Adrenal gland (tissue), 12 donors: Measurements from ENCODE around the gene BACH1. TPM values are rescaled to one million over a fixed set of nuclear protein-coding genes. Genes with fewer than 3 reads are reported as not detected.
A peak's percentile ranks its signal among the peaks of the same experiment; 100 is the strongest.

Experiments
- DNase-seq, 7 donors: peaks; one replicate each; pipeline ENCODE4 v3.0.0-alpha.2; 2019 to 2020
- H3K27ac ChIP-seq, 5 donors: fragments of 200-600 bp; sonication (generic) in 4 of 5; 1 replicate in 3 of 5; 2 replicates in 2 of 5; pipeline versions ENCODE4 v1.5.1 to v1.8.0; 2016 to 2020; ENCODE audit warnings: mild to moderate bottlenecking in 1 of 5
- H3K27me3 ChIP-seq: fragments of 200-600 bp; 2 replicates; pipeline ENCODE4 v1.8.0; 2021
- H3K36me3 ChIP-seq, 2 donors: fragments of 200-600 bp; replicated peaks in 1 of 2; 1 replicate in 1 of 2; 2 replicates in 1 of 2; pipeline versions ENCODE4 v1.5.1 to v1.8.0; 2018 to 2022
- H3K4me1 ChIP-seq, 2 donors: fragments of 200-600 bp; replicated peaks in 1 of 2; 1 replicate in 1 of 2; 2 replicates in 1 of 2; pipeline versions ENCODE4 v1.5.1 to v1.8.0; 2018 to 2021
- H3K4me3 ChIP-seq, 4 donors: fragments of 200-600 bp; sonication (generic) in 3 of 4; one replicate each; pipeline ENCODE4 v1.5.1; 2016 to 2018
- H3K9me3 ChIP-seq, 3 donors: fragments of 200-600 bp; sonication (generic) in 1 of 3; replicated peaks in 1 of 3; 1 replicate in 2 of 3; 2 replicates in 1 of 3; pipeline versions ENCODE4 v1.5.1 to v1.8.0; 2016 to 2021
- POLR2A ChIP-seq, 2 donors: fragments of 450-650 bp; IDR thresholded peaks; one replicate each; pipeline ENCODE4 v1.6.1; 2017; ENCODE audit warnings: antibody characterized with exemption in 2 of 2, mild to moderate bottlenecking in 2 of 2, moderate library complexity in 1 of 2
- WGBS, 4 donors: extraction: QIAGEN DNeasy Blood & Tissue Kit in 2 of 4; methylation state at CpG; one replicate each; pipeline versions ENCODE4 v1.1.5 to v1.1.7; 2013 to 2017; 5-methylcytosine and 5-hydroxymethylcytosine counted together
- intact Hi-C, 2 donors: fragments of 100-400 bp; cut with DNase I; formaldehyde crosslinking; loops; one replicate each; pipeline versions ENCODE4 v1.14.1 to v1.15.0; 2022 to 2023
- polyA plus RNA-seq, 3 donors: library from polyadenylated mRNA; stranded (reverse); fragments of 200-250 nt in 2 of 3; fragments of 350-450 nt in 1 of 3; fragmentation: Illumina TruSeq in 1 of 3; extraction: RNeasy Lipid Tissue Mini Kit (QIAGEN cat#74804) in 1 of 3; gene quantifications; one replicate each; pipeline ENCODE4 v1.2.3, GENCODE V29; 2013 to 2014
- total RNA-seq, 9 donors: library from RNA; depleted of rRNA in 4 of 9; stranded (reverse); fragments of >200 nt in 4 of 9; fragments of 120-200 nt in 1 of 9; fragmentation: NEBNext Ultra II Directional in 1 of 9; extraction: Animal tissue kit (Norgen Biotek cat#: 25700) in 1 of 9; gene quantifications; one replicate each; pipeline versions ENCODE4 v1.1.0 to v1.2.4, GENCODE V29; 2013 to 2023
- TF ChIP-seq, protein P1 (sequence below), 6 experiments: fragments of 450-650 bp in 4 of 6; fragments of 200-600 bp in 2 of 6; sonication (generic) in 1 of 6; IDR thresholded peaks; 1 replicate in 5 of 6; 2 replicates in 1 of 6; pipeline versions ENCODE4 v1.5.1 to v1.8.0; 2016 to 2021; ENCODE audit warnings: antibody characterized with exemption in 6 of 6, mild to moderate bottlenecking in 2 of 6, moderate library complexity in 1 of 6
- donor health status: healthy with polysubstance abuse.
- donor health status: Bipolar disorder and iron deficiency.
- donor health status: DM: yes; HTN: yes; CAD: no.
- donor health status: DM: no; HTN: no; CAD: no.
- donor health status: DM: no; HTN: no; CAD: no.
- donor health status: DM: yes; HTN: yes; CAD: no.

Gene BACH1
- total and polyA plus RNA-seq, 12 donors: 5.1 to 61.2 (median 38.6) TPM

DNA sequence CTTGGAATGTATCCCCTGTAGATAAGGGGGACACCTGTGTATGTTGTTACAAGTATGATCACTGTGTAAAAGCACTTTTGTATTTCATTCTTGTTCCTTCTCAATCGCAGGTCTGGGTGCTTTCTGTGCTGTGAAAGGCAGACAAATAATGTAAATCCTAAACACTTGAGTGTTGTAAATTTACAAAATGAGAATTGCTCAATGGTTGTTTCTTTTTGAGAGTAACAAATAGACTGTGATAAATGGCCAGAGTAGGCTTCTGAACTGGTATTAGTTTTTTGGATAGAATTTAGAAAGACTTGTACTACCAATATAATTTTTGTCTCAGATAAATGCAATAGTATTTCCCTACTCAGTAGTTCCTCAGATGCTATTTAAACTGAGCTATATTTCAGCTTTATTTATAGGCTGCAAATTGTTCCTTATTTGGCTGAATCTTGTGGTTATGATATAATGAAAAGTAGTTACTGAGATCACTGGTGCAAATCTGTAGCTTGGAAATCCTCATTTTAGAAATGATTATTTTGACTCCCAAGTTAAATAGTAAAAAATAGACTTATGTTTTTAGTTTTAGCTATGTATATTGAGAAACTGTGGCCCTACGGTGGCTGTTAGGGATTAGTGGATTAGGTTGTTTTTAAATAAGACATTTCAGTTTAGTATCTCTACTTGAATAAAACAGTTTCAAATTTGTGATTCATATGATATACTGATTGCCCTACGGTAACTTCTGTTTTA is 9.2 kb downstream of the BACH1 start:
- Histone ChIP-seq H3K27ac (peak overlapping the region in 2 of 5 donors; percentile 1 to 20), H3K4me1 (peaks cover 33 to 66% of the 10 kb centered on the region in 2 donors), H3K9me3 (no peaks in the 10 kb centered on the region), H3K4me3 (no peak overlapping the region), H3K27me3 (no peaks in the 10 kb centered on the region), H3K36me3 (no peaks in the 10 kb centered on the region)
- WGBS, 4 donors: 56 to 71% (median 62%) methylated on average over 3 of the region's 3 CpGs
- TF ChIP-seq, protein P1, sequence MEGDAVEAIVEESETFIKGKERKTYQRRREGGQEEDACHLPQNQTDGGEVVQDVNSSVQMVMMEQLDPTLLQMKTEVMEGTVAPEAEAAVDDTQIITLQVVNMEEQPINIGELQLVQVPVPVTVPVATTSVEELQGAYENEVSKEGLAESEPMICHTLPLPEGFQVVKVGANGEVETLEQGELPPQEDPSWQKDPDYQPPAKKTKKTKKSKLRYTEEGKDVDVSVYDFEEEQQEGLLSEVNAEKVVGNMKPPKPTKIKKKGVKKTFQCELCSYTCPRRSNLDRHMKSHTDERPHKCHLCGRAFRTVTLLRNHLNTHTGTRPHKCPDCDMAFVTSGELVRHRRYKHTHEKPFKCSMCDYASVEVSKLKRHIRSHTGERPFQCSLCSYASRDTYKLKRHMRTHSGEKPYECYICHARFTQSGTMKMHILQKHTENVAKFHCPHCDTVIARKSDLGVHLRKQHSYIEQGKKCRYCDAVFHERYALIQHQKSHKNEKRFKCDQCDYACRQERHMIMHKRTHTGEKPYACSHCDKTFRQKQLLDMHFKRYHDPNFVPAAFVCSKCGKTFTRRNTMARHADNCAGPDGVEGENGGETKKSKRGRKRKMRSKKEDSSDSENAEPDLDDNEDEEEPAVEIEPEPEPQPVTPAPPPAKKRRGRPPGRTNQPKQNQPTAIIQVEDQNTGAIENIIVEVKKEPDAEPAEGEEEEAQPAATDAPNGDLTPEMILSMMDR (IDR thresholded peaks at IDR 0.05): no peak
- no peak for TF ChIP-seq POLR2A (IDR thresholded peaks at IDR 0.05)
- DNase-seq: no peak
- intact Hi-C loops: no loop called here

DNA sequence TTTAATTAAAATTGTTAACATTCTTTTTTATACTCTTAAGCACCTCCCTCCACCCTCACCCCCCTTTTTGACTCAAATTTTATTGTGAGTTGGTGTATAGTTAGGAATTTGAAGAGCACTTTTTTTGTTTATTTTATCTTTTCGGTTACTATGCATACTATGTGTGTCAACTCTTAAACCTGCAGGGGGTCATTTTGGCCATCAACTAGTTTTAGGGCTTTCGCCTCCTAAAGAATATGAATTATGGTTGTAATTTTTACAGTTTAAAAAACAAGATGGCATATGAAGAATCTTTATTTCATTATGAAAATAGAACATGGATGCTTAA is 9.7 kb downstream of the BACH1 start:
- no peaks in the 10 kb centered on the region for H3K27me3 ChIP-seq
- H3K9me3 ChIP-seq: no peaks in the 10 kb centered on the region
- TF ChIP-seq, protein P1 (IDR thresholded peaks at IDR 0.05): no peak
- no peak for TF ChIP-seq POLR2A (IDR thresholded peaks at IDR 0.05)
- H3K36me3 ChIP-seq: no peaks in the 10 kb centered on the region
- no peak overlapping the region for H3K27ac ChIP-seq
- no peak for DNase-seq
- peaks cover 33 to 63% of the 10 kb centered on the region in 2 donors for H3K4me1 ChIP-seq
- H3K4me3 ChIP-seq: no peak overlapping the region
- intact Hi-C loops: no loop called here
- 95 to 100% (median 97%) methylated on average over 2 of the region's 2 CpGs for WGBS, 4 donors

DNA sequence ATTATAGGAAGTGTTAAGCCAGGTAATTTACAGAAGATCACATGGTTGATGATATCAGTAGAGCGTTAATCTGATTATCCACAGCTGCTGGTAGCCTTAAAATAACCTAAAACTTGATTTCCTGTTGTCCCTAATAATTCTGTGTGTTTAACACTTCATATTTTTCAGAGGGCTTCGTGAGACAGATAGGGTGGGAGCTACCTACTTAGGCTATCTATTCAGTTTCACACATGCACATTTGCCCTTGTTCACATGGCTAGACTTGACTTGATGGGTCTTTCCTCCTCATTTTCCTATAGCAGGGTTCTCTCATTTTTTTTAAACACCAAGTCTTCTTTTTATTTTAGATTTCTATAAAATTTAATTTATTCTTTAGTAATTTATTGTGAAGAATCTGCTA is 11.0 kb downstream of the BACH1 start:
- Histone ChIP-seq H3K27me3 (no peaks in the 10 kb centered on the region), H3K4me3 (no peak overlapping the region), H3K36me3 (no peaks in the 10 kb centered on the region), H3K27ac (no peak overlapping the region), H3K4me1 (peaks cover 28 to 61% of the 10 kb centered on the region in 2 donors), H3K9me3 (no peaks in the 10 kb centered on the region)
- intact Hi-C loops: no loop called here
- TF ChIP-seq, protein P1 (IDR thresholded peaks at IDR 0.05): no peak
- TF ChIP-seq POLR2A (IDR thresholded peaks at IDR 0.05): no peak
- 83 to 88% (median 83%) methylated on average over 2 of the region's 2 CpGs for WGBS, 4 donors
- DNase-seq: no peak

DNA sequence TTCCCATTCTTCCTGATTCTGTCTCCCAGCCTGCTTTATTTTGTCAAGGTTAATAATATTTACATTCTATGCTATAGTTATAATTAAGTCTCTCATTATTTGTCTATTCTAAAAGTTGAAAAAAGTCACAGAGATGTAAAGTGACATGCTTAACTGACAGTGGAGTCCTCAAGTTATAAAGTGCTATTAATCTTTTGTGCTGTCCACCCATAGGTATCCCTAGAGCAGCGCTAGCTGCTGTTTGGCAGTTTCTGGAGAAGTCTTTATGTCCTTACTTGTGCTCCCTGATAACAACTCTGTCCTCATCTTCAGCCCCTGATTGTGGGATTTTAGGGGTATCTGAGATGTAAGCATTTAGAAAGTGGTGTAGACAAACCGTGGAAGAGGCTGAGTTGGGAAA is 13.1 kb downstream of the BACH1 start:
- 91 to 98% (median 96%) methylated on average over 2 of the region's 2 CpGs for WGBS, 4 donors
- DNase-seq: no peak
- H3K9me3 ChIP-seq: no peaks in the 10 kb centered on the region

More for the DNA sequence above, 13.1 kb downstream of the BACH1 start:
- TF ChIP-seq POLR2A (IDR thresholded peaks at IDR 0.05): no peak
- TF ChIP-seq, protein P1 (IDR thresholded peaks at IDR 0.05): no peak
- no peak overlapping the region for H3K27ac ChIP-seq
- H3K36me3 ChIP-seq: no peaks in the 10 kb centered on the region
- peaks cover 8 to 60% of the 10 kb centered on the region in 2 donors for H3K4me1 ChIP-seq
- intact Hi-C loops: no loop called here
- H3K27me3 ChIP-seq: no peaks in the 10 kb centered on the region
- H3K4me3 ChIP-seq: no peak overlapping the region
